HUES48 (cell line): ENCODE measurements around the gene UPB1.

Source experiments
- H3K27ac ChIP-seq: one replicate; pipeline ENCODE4 v1.7.0; 2013; ENCODE audit warnings: low read depth, low read length, inconsistent platforms
- H3K27me3 ChIP-seq: 2 replicates; pipeline ENCODE4 v1.6.1; 2013; ENCODE audit warnings: mild to moderate bottlenecking, low read length; ENCODE audit not compliant: control insufficient read depth, insufficient read depth
- H3K36me3 ChIP-seq: 2 replicates; pipeline ENCODE4 v1.6.1; 2013; ENCODE audit warnings: low read length; ENCODE audit not compliant: control insufficient read depth, insufficient read depth
- H3K4me1 ChIP-seq: 2 replicates; pipeline ENCODE4 v1.6.1; 2013; ENCODE audit warnings: mild to moderate bottlenecking, low read length; ENCODE audit not compliant: control insufficient read depth, insufficient read depth
- H3K4me3 ChIP-seq: 2 replicates; pipeline ENCODE4 v1.5.1; 2013; ENCODE audit warnings: mild to moderate bottlenecking, low read depth, low read length
- H3K9ac ChIP-seq: 2 replicates; pipeline ENCODE4 v1.6.1; 2013; ENCODE audit warnings: mild to moderate bottlenecking, low read depth, low read length, moderate library complexity
- H3K9me3 ChIP-seq: 2 replicates; pipeline ENCODE4 v1.6.1; 2013; ENCODE audit warnings: low read length; ENCODE audit not compliant: control insufficient read depth, insufficient read depth

UPB1 gene

GRCh38 chr22:24494528-24495364 lies at the start of gene UPB1:
Gene UPB1, plus strand, starts transcription at chr22:24495332. Its CDS starts 72 bp downstream, at chr22:24495404.
- Histone ChIP-seq H3K9ac (no peak within 1 kb of the TSS; the same call in 1 of the 2 replicates), H3K9me3 (no peaks in the 10 kb centered on the region), H3K27ac (no peak within 1 kb of the TSS), H3K4me1 (no peaks in the 10 kb centered on the region), H3K36me3 (no peaks in the 10 kb centered on the region), H3K27me3 (peaks cover 51% of the 10 kb centered on the region), H3K4me3 (peak within 1 kb of the TSS; percentile 55)

- Histone ChIP-seq H3K27ac (no peak overlapping the region), H3K36me3 (no peaks in the 10 kb centered on the region), H3K27me3 (no peaks in the 10 kb centered on the region), H3K4me1 (peaks cover 2% of the 10 kb centered on the region; the same call in 1 of the 2 replicates), H3K9me3 (no peaks in the 10 kb centered on the region), H3K4me3 (no peak overlapping the region), H3K9ac (no peak overlapping the region)
Measured at GRCh38 chr22:24445481-24446259, 49.5 kb upstream of the UPB1 start.

GRCh38 chr22:24446260-24446611 lies 48.9 kb upstream of the UPB1 start:
- H3K9ac ChIP-seq: no peak overlapping the region

GRCh38 chr22:24450610-24451009 lies 44.5 kb upstream of the UPB1 start:
- no peak overlapping the region for H3K4me3 ChIP-seq
- H3K27me3 ChIP-seq: no peaks in the 10 kb centered on the region
- no peaks in the 10 kb centered on the region for H3K36me3 ChIP-seq
- no peak overlapping the region for H3K9ac ChIP-seq
- H3K9me3 ChIP-seq: no peaks in the 10 kb centered on the region
- H3K4me1 ChIP-seq: peaks cover 5% of the 10 kb centered on the region; the same call in 1 of the 2 replicates
- H3K27ac ChIP-seq: no peak overlapping the region

More at GRCh38 chr22:24446260-24446611, 48.9 kb upstream of the UPB1 start:
- H3K27me3 ChIP-seq: no peaks in the 10 kb centered on the region
- H3K9me3 ChIP-seq: no peaks in the 10 kb centered on the region
- H3K4me1 ChIP-seq: peaks cover 5% of the 10 kb centered on the region; the same call in 1 of the 2 replicates
- no peaks in the 10 kb centered on the region for H3K36me3 ChIP-seq
- no peak overlapping the region for H3K4me3 ChIP-seq
- H3K27ac ChIP-seq: no peak overlapping the region

- Histone ChIP-seq H3K36me3 (no peaks in the 10 kb centered on the region), H3K4me1 (peaks cover 5% of the 10 kb centered on the region; the same call in 1 of the 2 replicates), H3K9ac (no peak overlapping the region), H3K27ac (no peak overlapping the region), H3K27me3 (no peaks in the 10 kb centered on the region), H3K4me3 (no peak overlapping the region), H3K9me3 (no peaks in the 10 kb centered on the region)
Measured at GRCh38 chr22:24451162-24451561, 44.0 kb upstream of the UPB1 start.

- Histone ChIP-seq H3K9me3 (no peaks in the 10 kb centered on the region), H3K4me1 (peaks cover 5% of the 10 kb centered on the region; the same call in 1 of the 2 replicates), H3K27ac (no peak overlapping the region), H3K9ac (no peak overlapping the region), H3K36me3 (no peaks in the 10 kb centered on the region), H3K27me3 (no peaks in the 10 kb centered on the region), H3K4me3 (no peak overlapping the region)
Measured at GRCh38 chr22:24453853-24454252, 41.3 kb upstream of the UPB1 start.

GRCh38 chr22:24455039-24455438 lies 40.1 kb upstream of the UPB1 start:
- Histone ChIP-seq H3K9me3 (no peaks in the 10 kb centered on the region), H3K27me3 (no peaks in the 10 kb centered on the region), H3K9ac (no peak overlapping the region), H3K36me3 (no peaks in the 10 kb centered on the region), H3K4me1 (peaks cover 5% of the 10 kb centered on the region; the same call in 1 of the 2 replicates), H3K4me3 (no peak overlapping the region), H3K27ac (no peak overlapping the region)

GRCh38 chr22:24455751-24456426 lies 39.2 kb upstream of the UPB1 start:
- H3K9me3 ChIP-seq: no peaks in the 10 kb centered on the region
- H3K4me1 ChIP-seq: peaks cover 9% of the 10 kb centered on the region; the same call in 1 of the 2 replicates
- H3K36me3 ChIP-seq: no peaks in the 10 kb centered on the region
- H3K4me3 ChIP-seq: no peak overlapping the region
- H3K9ac ChIP-seq: no peak overlapping the region
- no peaks in the 10 kb centered on the region for H3K27me3 ChIP-seq
- no peak overlapping the region for H3K27ac ChIP-seq

- Histone ChIP-seq H3K27ac (no peak overlapping the region), H3K36me3 (no peaks in the 10 kb centered on the region), H3K9ac (no peak overlapping the region), H3K4me1 (peaks cover 10% of the 10 kb centered on the region; the same call in 1 of the 2 replicates), H3K4me3 (no peak overlapping the region), H3K9me3 (no peaks in the 10 kb centered on the region), H3K27me3 (no peaks in the 10 kb centered on the region)
Measured at GRCh38 chr22:24457894-24458420, 37.2 kb upstream of the UPB1 start.

- Histone ChIP-seq H3K9me3 (no peaks in the 10 kb centered on the region), H3K9ac (no peak overlapping the region), H3K27me3 (no peaks in the 10 kb centered on the region), H3K4me3 (no peak overlapping the region), H3K27ac (no peak overlapping the region), H3K4me1 (peaks cover 10% of the 10 kb centered on the region; the same call in 1 of the 2 replicates), H3K36me3 (no peaks in the 10 kb centered on the region)
Measured at GRCh38 chr22:24459911-24460310, 35.2 kb upstream of the UPB1 start.
